GM10266 (cell line): Measurements from ENCODE around the gene RIPK4.
"Not testable (repeated sequence)": the region's sequence is repeated elsewhere in the genome, so short reads cannot be mapped to it uniquely, and the experiment has no call there.

Experiments used
- DNase-seq: peaks from one replicate; pipeline ENCODE4 v3.0.0; 2012; ENCODE audit errors: extremely low spot score
- TF ChIP-seq, protein P1 (sequence below): IDR thresholded peaks from 2 replicates; pipeline ENCODE4 v1.5.1; 2012; ENCODE audit warnings: mild to moderate bottlenecking, low read depth; ENCODE audit not compliant: control insufficient read depth, insufficient read depth; ENCODE audit errors: missing control alignments

The RIPK4 gene

DNA sequence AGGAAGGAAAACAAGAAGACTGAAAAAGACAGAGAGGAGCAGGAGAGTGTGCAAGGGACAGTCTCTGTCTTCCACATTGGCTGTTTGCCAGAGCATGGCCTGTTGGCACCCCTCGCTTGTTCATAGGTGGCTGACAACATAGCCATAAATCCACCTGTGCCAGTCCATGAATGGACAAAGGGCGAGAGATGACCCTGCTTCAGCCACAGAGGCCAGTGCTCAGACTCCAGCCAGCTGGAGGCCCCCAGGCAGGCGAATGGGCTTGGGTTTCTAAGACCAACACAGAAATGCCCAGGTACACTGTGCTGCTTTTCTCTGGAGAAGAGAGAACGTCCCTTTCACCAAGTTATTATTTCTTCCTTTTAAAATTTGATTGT is 60.6 kb downstream of the RIPK4 start:
- no peak for DNase-seq
- TF ChIP-seq, protein P1, sequence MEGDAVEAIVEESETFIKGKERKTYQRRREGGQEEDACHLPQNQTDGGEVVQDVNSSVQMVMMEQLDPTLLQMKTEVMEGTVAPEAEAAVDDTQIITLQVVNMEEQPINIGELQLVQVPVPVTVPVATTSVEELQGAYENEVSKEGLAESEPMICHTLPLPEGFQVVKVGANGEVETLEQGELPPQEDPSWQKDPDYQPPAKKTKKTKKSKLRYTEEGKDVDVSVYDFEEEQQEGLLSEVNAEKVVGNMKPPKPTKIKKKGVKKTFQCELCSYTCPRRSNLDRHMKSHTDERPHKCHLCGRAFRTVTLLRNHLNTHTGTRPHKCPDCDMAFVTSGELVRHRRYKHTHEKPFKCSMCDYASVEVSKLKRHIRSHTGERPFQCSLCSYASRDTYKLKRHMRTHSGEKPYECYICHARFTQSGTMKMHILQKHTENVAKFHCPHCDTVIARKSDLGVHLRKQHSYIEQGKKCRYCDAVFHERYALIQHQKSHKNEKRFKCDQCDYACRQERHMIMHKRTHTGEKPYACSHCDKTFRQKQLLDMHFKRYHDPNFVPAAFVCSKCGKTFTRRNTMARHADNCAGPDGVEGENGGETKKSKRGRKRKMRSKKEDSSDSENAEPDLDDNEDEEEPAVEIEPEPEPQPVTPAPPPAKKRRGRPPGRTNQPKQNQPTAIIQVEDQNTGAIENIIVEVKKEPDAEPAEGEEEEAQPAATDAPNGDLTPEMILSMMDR = no peak

DNA sequence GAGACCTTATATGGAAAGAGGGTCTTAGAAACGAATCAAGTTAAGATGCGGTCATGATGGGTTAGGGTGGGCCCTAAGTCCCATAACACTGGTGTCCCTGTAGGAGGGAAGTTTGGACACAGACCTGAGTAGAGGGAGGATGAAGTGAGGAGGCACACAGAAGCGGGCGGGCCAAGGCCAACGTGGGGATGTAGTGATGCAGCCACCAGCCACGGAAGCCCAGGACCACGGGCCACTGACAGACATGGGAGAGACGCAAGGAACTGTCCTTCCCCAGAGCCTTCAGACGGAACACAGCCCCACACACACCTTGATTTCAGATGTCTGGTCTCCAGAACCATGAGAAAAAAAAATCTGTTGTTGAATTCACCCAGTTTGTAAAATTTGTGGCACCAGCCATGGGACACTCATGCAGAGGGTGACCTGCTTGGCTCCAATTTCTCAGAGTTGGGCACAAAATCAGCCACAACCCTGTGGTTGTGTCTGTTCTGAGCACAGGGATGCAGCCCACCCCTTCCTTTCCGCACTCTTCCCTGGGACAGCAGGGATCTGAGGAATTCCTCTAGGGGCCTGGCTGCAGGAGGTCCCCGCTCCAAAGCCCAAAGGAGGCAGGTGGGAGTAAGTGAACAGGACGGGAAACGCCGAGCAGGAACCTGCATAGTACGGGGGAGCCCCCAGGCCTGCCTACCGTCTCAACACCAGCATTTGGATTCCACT is 61.1 kb downstream of the RIPK4 start:
- TF ChIP-seq, protein P1 = no peak
- DNase-seq = no peak

DNA sequence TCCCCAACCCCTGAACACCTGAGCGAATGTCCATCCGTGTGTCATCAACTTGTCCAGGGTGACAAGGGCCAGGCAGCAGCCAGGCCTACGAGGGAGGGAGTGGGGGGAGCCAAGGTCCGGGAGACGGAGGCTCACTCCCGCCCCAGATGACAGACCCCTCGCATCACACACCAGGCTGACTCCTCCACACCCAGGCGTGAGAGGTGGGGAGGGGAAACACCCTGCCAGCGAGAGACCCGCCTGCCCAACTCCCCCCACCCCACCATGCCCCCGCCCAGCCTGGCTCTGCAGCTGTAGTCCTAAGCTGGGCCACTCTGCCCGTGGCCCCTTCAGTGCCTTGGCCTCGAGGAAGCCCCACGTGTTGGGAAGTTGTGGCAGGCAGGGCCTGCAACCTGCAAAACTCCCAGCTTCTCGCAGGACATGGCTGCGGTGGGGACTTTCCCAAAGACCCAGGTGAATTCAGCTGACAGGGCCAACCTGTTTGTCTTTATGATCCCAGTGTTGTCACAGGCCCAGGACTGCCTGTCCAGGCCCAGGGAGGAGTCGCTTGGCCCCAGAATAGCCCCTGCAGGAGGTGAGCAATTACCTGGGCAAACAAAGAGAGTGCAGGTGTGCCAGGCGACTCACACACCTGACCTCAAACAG is 62.9 kb downstream of the RIPK4 start:
- DNase-seq = no peak

DNA sequence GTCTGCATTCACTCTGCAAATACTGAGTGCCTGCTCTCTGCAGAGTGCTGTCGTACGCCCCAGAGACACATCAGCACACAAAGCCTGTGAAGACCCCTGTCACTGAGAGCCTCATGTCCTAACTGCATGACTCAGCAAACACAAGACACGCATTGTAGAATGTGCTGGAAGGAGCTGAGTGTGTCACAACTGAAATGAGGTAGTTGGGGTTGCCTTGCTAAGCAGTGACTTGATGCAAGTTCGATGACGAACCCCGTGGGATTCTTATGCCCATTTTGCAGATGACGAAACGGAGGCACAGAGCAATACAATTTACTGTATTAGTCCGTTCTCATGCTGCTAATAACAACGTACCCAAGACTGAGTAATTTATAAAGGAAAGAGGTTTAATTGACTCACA is 65.1 kb downstream of the RIPK4 start:
- TF ChIP-seq, protein P1 = no peak
- no peak for DNase-seq

More for the DNA sequence above, 62.9 kb downstream of the RIPK4 start:
- TF ChIP-seq, protein P1 = no peak

DNA sequence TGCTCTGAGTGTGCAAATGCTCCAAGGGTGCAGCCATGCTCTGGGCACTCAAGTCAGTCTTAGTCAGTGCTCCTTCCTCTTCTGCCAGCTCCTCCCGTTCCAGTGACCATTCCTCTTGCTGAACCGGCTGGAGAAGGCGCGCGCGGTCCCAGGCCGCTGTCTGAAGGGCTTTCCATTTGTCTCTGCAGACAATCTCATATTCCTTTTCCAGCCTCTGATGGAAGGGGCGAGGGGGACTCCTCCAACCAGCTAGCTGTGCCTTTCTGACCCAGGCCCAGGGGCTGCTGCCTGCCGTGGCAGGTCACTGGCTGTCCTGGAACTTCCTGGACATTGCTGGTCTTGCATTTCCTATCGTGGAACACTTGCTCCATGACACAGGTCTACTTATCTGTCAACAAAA is 67.5 kb downstream of the RIPK4 start:
- DNase-seq = no peak
- TF ChIP-seq, protein P1 = no peak

DNA sequence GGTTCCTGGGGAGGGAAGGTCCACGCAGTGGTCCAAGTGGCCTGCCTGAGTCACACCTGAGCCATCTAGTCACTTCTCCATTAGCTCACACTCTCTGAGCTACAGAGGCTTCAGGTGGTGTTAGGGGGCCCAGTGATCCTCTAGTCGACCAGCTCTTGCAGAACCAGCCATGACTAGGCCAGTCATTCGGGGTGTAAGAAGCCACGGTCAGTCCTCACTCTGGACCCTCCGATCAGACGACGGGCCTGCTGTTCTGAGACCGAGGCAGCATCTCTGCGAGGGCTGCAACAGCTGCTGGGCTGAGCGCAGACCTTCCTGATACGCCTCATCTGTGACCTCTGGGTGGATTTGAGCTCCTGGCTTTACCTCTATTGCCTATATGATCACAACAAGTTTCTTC is 68.8 kb downstream of the RIPK4 start:
- no peak for DNase-seq
- TF ChIP-seq, protein P1 = no peak

DNA sequence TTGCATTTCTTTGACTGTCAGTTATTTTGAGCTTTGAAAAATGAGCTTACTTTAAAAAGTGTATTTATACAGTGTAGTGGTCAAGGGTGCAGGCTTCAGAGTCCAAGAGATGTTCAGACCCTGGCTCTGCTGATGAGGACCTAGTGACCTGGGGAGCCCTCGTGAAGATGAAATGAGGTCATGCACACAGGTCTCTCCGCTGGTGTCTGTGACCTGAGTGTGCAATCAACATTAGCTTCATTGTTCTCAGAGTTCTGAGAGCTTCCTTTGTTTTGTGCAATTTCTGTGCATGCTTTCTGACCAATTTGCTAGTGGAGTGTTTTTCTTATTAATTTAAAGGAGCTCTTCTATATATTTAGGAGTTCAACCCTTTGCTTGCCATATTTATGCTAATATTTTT is 71.3 kb downstream of the RIPK4 start:
- TF ChIP-seq, protein P1 = no peak

DNA sequence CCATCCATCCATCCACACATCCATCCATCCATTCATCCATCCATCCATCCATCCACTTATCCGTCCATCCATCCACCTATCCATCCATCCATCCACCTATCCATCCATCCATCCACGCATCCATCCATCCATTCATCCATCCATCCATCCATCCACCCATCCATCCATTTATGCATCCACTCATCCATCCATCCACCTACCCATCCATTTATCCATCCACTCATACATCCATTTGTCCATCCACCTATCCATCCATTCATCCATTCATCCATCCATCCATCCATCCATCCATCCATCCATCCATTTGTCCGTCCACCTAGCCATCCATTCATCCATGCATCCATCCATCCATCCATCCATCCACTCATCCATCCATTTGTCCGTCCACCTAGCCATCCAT is 72.8 kb downstream of the RIPK4 start:
- not testable (repeated sequence) for DNase-seq

More for the DNA sequence above, 71.3 kb downstream of the RIPK4 start:
- DNase-seq = no peak
